IMR-90 (cell line): ENCODE results near the gene GNAT1.

Experiments
- CEBPB ChIP-seq: IDR thresholded peaks from 2 replicates; pipeline ENCODE4 v1.6.1; 2012; ENCODE audit warnings: low read depth, low read length, improper control_type of control experiment
- CTCF ChIP-seq: conservative IDR thresholded peaks from 2 replicates; pipeline ENCODE4 v1.5.1; 2012; ENCODE audit warnings: mild to moderate bottlenecking, low read depth, low read length, improper control_type of control experiment
- ELK1 ChIP-seq: fragments of 150-350 bp; IDR thresholded peaks from 2 replicates; pipeline ENCODE4 v1.6.1; 2016; ENCODE audit warnings: low read depth, mild to moderate bottlenecking, low read length, moderate library complexity, borderline replicate concordance
- FOS ChIP-seq: fragments of 150-350 bp; IDR thresholded peaks from 2 replicates; pipeline ENCODE4 v1.6.1; 2016; ENCODE audit warnings: low read depth, low read length
- MXI1 ChIP-seq: IDR thresholded peaks from 2 replicates; pipeline ENCODE4 v1.6.1; 2012; ENCODE audit warnings: low read depth, mild to moderate bottlenecking, low read length, moderate library complexity, borderline replicate concordance
- NFE2L2 ChIP-seq: fragments of 150-350 bp; IDR thresholded peaks from 2 replicates; pipeline ENCODE4 v1.6.1; 2016; ENCODE audit warnings: low read depth, mild to moderate bottlenecking, low read length
- POLR2A ChIP-seq: IDR thresholded peaks from 2 replicates; pipeline ENCODE4 v1.6.1; 2012; ENCODE audit warnings: mild to moderate bottlenecking, low read depth, low read length
- RAD21 ChIP-seq: IDR thresholded peaks from 2 replicates; pipeline ENCODE4 v1.6.1; 2012; ENCODE audit warnings: low read length, improper control_type of control experiment
- RCOR1 ChIP-seq: IDR thresholded peaks from 2 replicates; pipeline ENCODE4 v1.6.1; 2012; ENCODE audit warnings: mild to moderate bottlenecking, low read length, improper control_type of control experiment; ENCODE audit not compliant: insufficient replicate concordance
- RFX5 ChIP-seq: IDR thresholded peaks from 2 replicates; pipeline ENCODE4 v1.8.0; 2012; ENCODE audit warnings: low read depth, mild to moderate bottlenecking, low read length, moderate library complexity
- SMC3 ChIP-seq: fragments of 150-350 bp; IDR thresholded peaks from 2 replicates; pipeline ENCODE4 v1.6.1; 2016; ENCODE audit warnings: low read depth, mild to moderate bottlenecking, antibody characterized with exemption, low read length, moderate library complexity
- USF2 ChIP-seq: fragments of 150-350 bp; IDR thresholded peaks from 2 replicates; pipeline ENCODE4 v1.6.1; 2017; ENCODE audit warnings: mild to moderate bottlenecking, antibody characterized with exemption, low read length, low read depth

GRCh38 chr3:50226888-50227389 is 35.5 kb downstream of the GNAT1 start:
- TF ChIP-seq CTCF (no peak), POLR2A (no peak; the same call in 1 of the 2 replicates), RCOR1 (no peak), MXI1 (no peak), FOS (no peak), RFX5 (no peak), RAD21 (no peak), ELK1 (no peak), SMC3 (no peak), NFE2L2 (no peak), USF2 (no peak), CEBPB (no peak)
